ENCODE measurements around the gene HSP90AA1. TPM values are rescaled to one million over a fixed set of nuclear protein-coding genes. Genes with fewer than 3 reads are reported as not detected.
"Not testable (repeated sequence)": the region's sequence is repeated elsewhere in the genome, so short reads cannot be mapped to it uniquely, and the experiment has no call there.

The HSP90AA1 gene
- total and polyA plus RNA-seq, 12 donors, result 315 to 612 (median 451) TPM

- WGBS, 2 donors, result 1% methylated on average over 14 to 32 of the region's 32 CpGs
These were observed 204 bp downstream of the HSP90AA1 start for GRCh38 chr14:102086709-102086971.

GRCh38 chr14:102085948-102086708 lies 716 bp downstream of the HSP90AA1 start:
- H3K9me3 ChIP-seq, result no peaks in the 10 kb centered on the region
- TF ChIP-seq CTCF (IDR thresholded peaks at IDR 0.05), result no peak
- ATAC-seq (peak in 7 of 8 donors; percentile 5 to 34 (median 21)), DNase-seq (peak; percentile 54 to 62)
- H3K36me3 ChIP-seq, result peaks cover 0 to 50% (median 45%) of the 10 kb centered on the region in 9 donors
- intact Hi-C loops (cut with DNase I), result loop anchor here in 5 of 10 donors (2.0 to 10.0 kb wide), 7 partner anchors 39 to 231 kb away; partner anchors contain the start of genes DYNC1H1 (in 2 of the 5), ZNF839 (in 2 of the 5) and WDR20 (in 1 of the 5)
- H3K27me3 ChIP-seq, result no peaks in the 10 kb centered on the region
- 1 to 2% methylated on average over 49 of the region's 49 CpGs for WGBS, 2 donors
- peak overlapping the region; percentile 99 to 100 (median 100) for H3K27ac ChIP-seq
- peaks cover 5 to 62% (median 59%) of the 10 kb centered on the region in 9 donors for H3K4me1 ChIP-seq
- H3K4me3 ChIP-seq, result peak overlapping the region; percentile 72 to 99 (median 86)

More at GRCh38 chr14:102086709-102086971, 204 bp downstream of the HSP90AA1 start:
- H3K4me1 ChIP-seq, result peaks cover 5 to 60% (median 55%) of the 10 kb centered on the region in 9 donors
- peak in 1 of 8 donors; percentile 5 for ATAC-seq
- H3K27me3 ChIP-seq, result no peaks in the 10 kb centered on the region
- peak overlapping the region; percentile 99 to 100 (median 100) for H3K27ac ChIP-seq
- no peak for TF ChIP-seq CTCF (IDR thresholded peaks at IDR 0.05)
- intact Hi-C loops (cut with DNase I), result loop anchor here in 5 of 10 donors (2.0 to 10.0 kb wide), 7 partner anchors 39 to 230 kb away; partner anchors contain the start of genes DYNC1H1 (in 2 of the 5), ZNF839 (in 2 of the 5) and WDR20 (in 1 of the 5)
- peak overlapping the region; percentile 72 to 99 (median 86) for H3K4me3 ChIP-seq
- no peak for DNase-seq
- peaks cover 0 to 45% (median 40%) of the 10 kb centered on the region in 9 donors for H3K36me3 ChIP-seq
- H3K9me3 ChIP-seq, result no peaks in the 10 kb centered on the region

GRCh38 chr14:102085488-102085887 lies 1.4 kb downstream of the HSP90AA1 start:
- Histone ChIP-seq H3K27ac (peak overlapping the region in 7 of 10 donors; percentile 99 to 100 (median 100)), H3K4me3 (peak overlapping the region; percentile 72 to 99 (median 86)), H3K27me3 (no peaks in the 10 kb centered on the region), H3K4me1 (peaks cover 5 to 62% (median 59%) of the 10 kb centered on the region in 9 donors), H3K9me3 (no peaks in the 10 kb centered on the region), H3K36me3 (peaks cover 0 to 57% (median 52%) of the 10 kb centered on the region in 9 donors)
- DNase-seq (no peak), ATAC-seq (no peak)
- TF ChIP-seq CTCF (IDR thresholded peaks at IDR 0.05), result no peak
- 29 to 34% methylated on average over 10 of the region's 10 CpGs for WGBS, 2 donors
- intact Hi-C loops (cut with DNase I), result loop anchor here in 5 of 10 donors (5.0 to 10.0 kb wide), 5 partner anchors 38 to 229 kb away; partner anchors contain the start of genes ZNF839 (in 2 of the 5), DYNC1H1 (in 1 of the 5) and WDR20 (in 1 of the 5)

- H3K27me3 ChIP-seq, result no peaks in the 10 kb centered on the region
- no peaks in the 10 kb centered on the region for H3K9me3 ChIP-seq
- ATAC-seq (no peak), DNase-seq (no peak)
- intact Hi-C loops (cut with DNase I), result loop anchor here in 5 of 10 donors (5.0 to 10.0 kb wide), 5 partner anchors 38 to 230 kb away; partner anchors contain the start of genes ZNF839 (in 2 of the 5), DYNC1H1 (in 1 of the 5) and WDR20 (in 1 of the 5)
- H3K27ac ChIP-seq, result no peak overlapping the region
- no peak for TF ChIP-seq CTCF (IDR thresholded peaks at IDR 0.05)
- H3K36me3 ChIP-seq, result peaks cover 0 to 62% (median 57%) of the 10 kb centered on the region in 9 donors
- 81 to 84% methylated on average over 6 of the region's 6 CpGs for WGBS, 2 donors
- peaks cover 5 to 62% (median 59%) of the 10 kb centered on the region in 9 donors for H3K4me1 ChIP-seq
- H3K4me3 ChIP-seq, result peak overlapping the region in 7 of 10 donors; percentile 72 to 99 (median 90)
These were observed 1.9 kb downstream of the HSP90AA1 start for GRCh38 chr14:102084931-102085330.

GRCh38 chr14:102084522-102084921 lies 2.3 kb downstream of the HSP90AA1 start:
- WGBS, 2 donors, result 78 to 82% methylated on average over 5 of the region's 5 CpGs
- DNase-seq, H3K9me3 ChIP-seq, ATAC-seq, H3K27me3 ChIP-seq: not testable (repeated sequence)
- intact Hi-C loops (cut with DNase I), result loop anchor here in 2 of 10 donors (10.0 kb wide), 1 partner anchor 230 kb away; the partner anchor contains the start of gene ZNF839 (in 2 of the 2)
- peaks cover 0 to 66% (median 60%) of the 10 kb centered on the region in 9 donors for H3K36me3 ChIP-seq
- H3K4me3 ChIP-seq, result peak overlapping the region in 2 of 10 donors; percentile 72 to 96
- H3K4me1 ChIP-seq, result peaks cover 5 to 62% (median 59%) of the 10 kb centered on the region in 9 donors
- peak overlapping the region in 1 of 10 donors; percentile 16 for H3K27ac ChIP-seq

Measured in heart right ventricle (tissue), 16 donors.